ENCODE measurements around the gene PFDN5.
"Not testable (repeated sequence)": the region's sequence is repeated elsewhere in the genome, so short reads cannot be mapped to it uniquely, and the experiment has no call there.

PFDN5 gene

DNA sequence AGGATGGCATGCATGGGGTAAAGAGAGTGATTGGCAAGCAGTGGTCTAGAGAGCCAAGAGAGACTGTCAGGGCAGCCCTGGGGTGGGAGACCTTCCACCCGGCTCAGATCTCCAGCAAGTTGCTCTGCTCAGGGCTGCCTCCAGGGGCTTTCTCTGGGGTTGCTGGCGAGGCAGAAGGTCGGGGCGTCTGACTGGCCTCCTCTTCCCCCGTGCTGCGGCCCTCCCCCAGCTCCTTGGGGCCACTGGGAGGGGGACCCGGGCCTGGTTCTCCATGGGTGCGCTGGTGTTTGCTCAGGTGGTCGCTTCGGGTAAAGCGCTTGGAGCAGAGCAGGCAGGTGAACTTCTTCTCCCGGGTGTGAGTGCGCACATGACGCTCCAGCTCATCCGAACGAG is 32.7 kb downstream of the PFDN5 start:
- H3K27ac ChIP-seq (ENCODE audit: low read length): no peak overlapping the region

GRCh38 chr12:53330671-53331070 is 35.3 kb downstream of the PFDN5 start:
- no peaks in the 10 kb centered on the region for H3K9me3 ChIP-seq (ENCODE audit: control insufficient read depth in 2 of 2, low read length in 2 of 2)
- no peak overlapping the region for H3K27ac ChIP-seq (ENCODE audit: low read length)
- H3K9ac ChIP-seq (ENCODE audit: low read length in 2 of 2): no peak overlapping the region
- H3K27me3 ChIP-seq (ENCODE audit: control insufficient read depth in 1 of 2, insufficient read depth in 2 of 2, low read length in 2 of 2): peaks cover 20 to 24% of the 10 kb centered on the region in 2 donors
- H3K4me1 ChIP-seq (ENCODE audit: control insufficient read depth, insufficient read depth, low read length): peaks cover 6% of the 10 kb centered on the region
- H3K36me3 ChIP-seq (ENCODE audit: control insufficient read depth in 2 of 2, insufficient read depth in 2 of 2, low read length in 2 of 2): no peaks in the 10 kb centered on the region
- no peak overlapping the region for H3K4me3 ChIP-seq (ENCODE audit: low read length in 2 of 2)

More for the DNA sequence above, 32.7 kb downstream of the PFDN5 start:
- H3K27me3 ChIP-seq (ENCODE audit: control insufficient read depth in 1 of 2, insufficient read depth in 2 of 2, low read length in 2 of 2): peaks cover 10% of the 10 kb centered on the region in 2 donors
- no peak overlapping the region for H3K4me3 ChIP-seq (ENCODE audit: low read length in 2 of 2)
- no peak overlapping the region for H3K9ac ChIP-seq (ENCODE audit: low read length in 2 of 2)
- peaks cover 19% of the 10 kb centered on the region for H3K4me1 ChIP-seq (ENCODE audit: control insufficient read depth, insufficient read depth, low read length)
- H3K36me3 ChIP-seq (ENCODE audit: control insufficient read depth in 2 of 2, insufficient read depth in 2 of 2, low read length in 2 of 2): no peaks in the 10 kb centered on the region
- no peaks in the 10 kb centered on the region for H3K9me3 ChIP-seq (ENCODE audit: control insufficient read depth in 2 of 2, low read length in 2 of 2)

GRCh38 chr12:53332339-53332738 is 37.0 kb downstream of the PFDN5 start:
- not testable (repeated sequence) for H3K9ac ChIP-seq (ENCODE audit: low read length in 2 of 2); H3K27ac ChIP-seq (ENCODE audit: low read length); H3K9me3 ChIP-seq (ENCODE audit: control insufficient read depth in 2 of 2, low read length in 2 of 2); H3K36me3 ChIP-seq (ENCODE audit: control insufficient read depth in 2 of 2, insufficient read depth in 2 of 2, low read length in 2 of 2); H3K4me3 ChIP-seq (ENCODE audit: low read length in 2 of 2); H3K4me1 ChIP-seq (ENCODE audit: control insufficient read depth, insufficient read depth, low read length)
- peaks cover 35 to 40% of the 10 kb centered on the region in 2 donors for H3K27me3 ChIP-seq (ENCODE audit: control insufficient read depth in 1 of 2, insufficient read depth in 2 of 2, low read length in 2 of 2)

GRCh38 chr12:53332744-53333143 is 37.4 kb downstream of the PFDN5 start:
- Histone ChIP-seq H3K4me1 (ENCODE audit: control insufficient read depth, insufficient read depth, low read length) (no peaks in the 10 kb centered on the region), H3K4me3 (ENCODE audit: low read length in 2 of 2) (no peak overlapping the region), H3K9me3 (ENCODE audit: control insufficient read depth in 2 of 2, low read length in 2 of 2) (no peaks in the 10 kb centered on the region), H3K27me3 (ENCODE audit: control insufficient read depth in 1 of 2, insufficient read depth in 2 of 2, low read length in 2 of 2) (peaks cover 39 to 44% of the 10 kb centered on the region in 2 donors), H3K9ac (ENCODE audit: low read length in 2 of 2) (no peak overlapping the region), H3K36me3 (ENCODE audit: control insufficient read depth in 2 of 2, insufficient read depth in 2 of 2, low read length in 2 of 2) (no peaks in the 10 kb centered on the region), H3K27ac (ENCODE audit: low read length) (no peak overlapping the region)

- no peaks in the 10 kb centered on the region for H3K9me3 ChIP-seq (ENCODE audit: control insufficient read depth in 2 of 2, low read length in 2 of 2)
Observed at GRCh38 chr12:53333289-53333688, 37.9 kb downstream of the PFDN5 start.

DNA sequence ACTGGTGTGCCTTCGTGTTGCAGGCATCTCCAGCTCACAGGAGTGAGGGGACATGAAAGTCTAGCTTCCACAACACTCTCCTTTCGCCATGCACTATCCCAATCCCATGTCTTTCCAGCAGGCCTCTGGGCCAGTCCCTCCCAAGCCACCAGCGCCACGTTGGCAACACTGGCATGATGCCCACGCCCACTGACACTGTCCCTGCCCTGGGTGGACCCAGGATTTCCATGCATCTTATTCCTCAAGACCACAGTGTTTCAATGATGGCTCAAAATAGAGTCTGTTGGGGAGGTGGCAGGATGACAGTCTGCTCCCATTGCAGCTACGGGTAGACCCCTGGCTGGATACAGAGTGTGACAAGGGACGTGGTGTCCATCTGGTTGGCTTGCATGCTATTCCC is 38.5 kb downstream of the PFDN5 start:
- Histone ChIP-seq H3K36me3 (ENCODE audit: control insufficient read depth in 2 of 2, insufficient read depth in 2 of 2, low read length in 2 of 2) (no peaks in the 10 kb centered on the region), H3K27me3 (ENCODE audit: control insufficient read depth in 1 of 2, insufficient read depth in 2 of 2, low read length in 2 of 2) (peaks cover 45 to 54% of the 10 kb centered on the region in 2 donors), H3K27ac (ENCODE audit: low read length) (no peak overlapping the region), H3K4me1 (ENCODE audit: control insufficient read depth, insufficient read depth, low read length) (no peaks in the 10 kb centered on the region), H3K4me3 (ENCODE audit: low read length in 2 of 2) (no peak overlapping the region), H3K9ac (ENCODE audit: low read length in 2 of 2) (no peak overlapping the region), H3K9me3 (ENCODE audit: control insufficient read depth in 2 of 2, low read length in 2 of 2) (no peaks in the 10 kb centered on the region)

More at GRCh38 chr12:53333289-53333688, 37.9 kb downstream of the PFDN5 start:
- Histone ChIP-seq H3K4me3 (ENCODE audit: low read length in 2 of 2) (no peak overlapping the region), H3K27me3 (ENCODE audit: control insufficient read depth in 1 of 2, insufficient read depth in 2 of 2, low read length in 2 of 2) (peaks cover 40 to 49% of the 10 kb centered on the region in 2 donors), H3K36me3 (ENCODE audit: control insufficient read depth in 2 of 2, insufficient read depth in 2 of 2, low read length in 2 of 2) (no peaks in the 10 kb centered on the region), H3K9ac (ENCODE audit: low read length in 2 of 2) (no peak overlapping the region), H3K27ac (ENCODE audit: low read length) (no peak overlapping the region), H3K4me1 (ENCODE audit: control insufficient read depth, insufficient read depth, low read length) (no peaks in the 10 kb centered on the region)

DNA sequence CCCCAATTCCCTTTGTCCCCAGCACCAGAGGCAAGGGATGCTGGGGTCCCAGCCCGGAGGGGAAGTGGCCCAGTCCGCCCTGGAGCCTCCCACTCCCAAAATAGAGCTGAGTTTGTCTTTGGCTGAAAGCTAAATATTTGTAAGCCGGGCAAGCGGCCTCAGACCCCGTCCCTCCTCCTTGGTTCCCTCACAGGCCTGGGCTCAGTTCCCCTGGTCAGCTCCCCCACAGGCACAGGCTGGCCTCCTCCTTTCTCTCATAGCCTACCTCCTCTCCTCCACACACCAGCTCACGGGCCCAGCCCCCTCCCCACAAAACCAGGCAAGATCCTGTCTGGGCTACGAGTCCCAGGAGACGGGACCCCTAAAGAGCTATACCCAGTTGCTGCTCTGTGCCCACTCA is 39.5 kb downstream of the PFDN5 start:
- Histone ChIP-seq H3K4me3 (ENCODE audit: low read length in 2 of 2) (no peak overlapping the region), H3K9ac (ENCODE audit: low read length in 2 of 2) (no peak overlapping the region), H3K4me1 (ENCODE audit: control insufficient read depth, insufficient read depth, low read length) (no peaks in the 10 kb centered on the region), H3K36me3 (ENCODE audit: control insufficient read depth in 2 of 2, insufficient read depth in 2 of 2, low read length in 2 of 2) (no peaks in the 10 kb centered on the region), H3K9me3 (ENCODE audit: control insufficient read depth in 2 of 2, low read length in 2 of 2) (no peaks in the 10 kb centered on the region), H3K27me3 (ENCODE audit: control insufficient read depth in 1 of 2, insufficient read depth in 2 of 2, low read length in 2 of 2) (peaks cover 47 to 57% of the 10 kb centered on the region in 2 donors), H3K27ac (ENCODE audit: low read length) (no peak overlapping the region)

DNA sequence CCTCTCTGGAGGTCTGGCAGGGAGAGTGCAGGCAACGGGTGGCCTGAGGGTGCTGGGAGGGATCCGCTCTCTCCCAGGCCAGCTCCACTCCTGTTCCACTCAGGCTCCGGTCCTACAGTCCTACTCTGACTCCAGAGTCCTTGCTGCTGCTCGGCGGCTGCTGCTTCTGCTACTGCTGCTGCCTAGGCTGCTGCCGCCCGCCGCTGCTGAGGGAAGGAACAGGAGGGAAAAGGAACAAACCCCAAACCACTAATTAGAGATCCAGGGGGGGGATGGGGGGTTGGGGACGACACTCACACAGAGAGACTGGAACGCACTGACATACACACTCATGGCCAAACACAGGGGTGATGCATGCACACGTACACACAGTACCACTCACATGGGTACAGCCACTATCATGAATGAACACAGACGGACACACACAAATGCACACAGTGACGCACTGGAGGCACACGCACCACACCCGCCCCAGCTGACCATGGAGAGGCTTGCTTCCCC is 40.9 kb downstream of the PFDN5 start, which contains the start of gene SP7:
Gene SP7 (minus strand): TSS at position 174 of the 501 bp plus-strand sequence. CDS start 708 bp downstream, outside the sequence.
- Histone ChIP-seq H3K27ac (ENCODE audit: low read length) (no peak within 1 kb of the TSS), H3K27me3 (ENCODE audit: control insufficient read depth in 1 of 2, insufficient read depth in 2 of 2, low read length in 2 of 2) (peaks cover 43 to 54% of the 10 kb centered on the region in 2 donors), H3K4me3 (ENCODE audit: low read length in 2 of 2) (no peak within 1 kb of the TSS), H3K36me3 (ENCODE audit: control insufficient read depth in 2 of 2, insufficient read depth in 2 of 2, low read length in 2 of 2) (no peaks in the 10 kb centered on the region), H3K4me1 (ENCODE audit: control insufficient read depth, insufficient read depth, low read length) (no peaks in the 10 kb centered on the region), H3K9me3 (ENCODE audit: control insufficient read depth in 2 of 2, low read length in 2 of 2) (no peaks in the 10 kb centered on the region), H3K9ac (ENCODE audit: low read length in 2 of 2) (no peak within 1 kb of the TSS)

- Histone ChIP-seq H3K36me3 (ENCODE audit: control insufficient read depth in 2 of 2, insufficient read depth in 2 of 2, low read length in 2 of 2) (no peaks in the 10 kb centered on the region), H3K4me1 (ENCODE audit: control insufficient read depth, insufficient read depth, low read length) (no peaks in the 10 kb centered on the region), H3K27ac (ENCODE audit: low read length) (no peak overlapping the region), H3K9me3 (ENCODE audit: control insufficient read depth in 2 of 2, low read length in 2 of 2) (no peaks in the 10 kb centered on the region), H3K9ac (ENCODE audit: low read length in 2 of 2) (no peak overlapping the region), H3K4me3 (ENCODE audit: low read length in 2 of 2) (no peak overlapping the region), H3K27me3 (ENCODE audit: control insufficient read depth in 1 of 2, insufficient read depth in 2 of 2, low read length in 2 of 2) (peaks cover 38 to 47% of the 10 kb centered on the region in 2 donors)
Observed at GRCh38 chr12:53338017-53338416, 42.7 kb downstream of the PFDN5 start.

DNA sequence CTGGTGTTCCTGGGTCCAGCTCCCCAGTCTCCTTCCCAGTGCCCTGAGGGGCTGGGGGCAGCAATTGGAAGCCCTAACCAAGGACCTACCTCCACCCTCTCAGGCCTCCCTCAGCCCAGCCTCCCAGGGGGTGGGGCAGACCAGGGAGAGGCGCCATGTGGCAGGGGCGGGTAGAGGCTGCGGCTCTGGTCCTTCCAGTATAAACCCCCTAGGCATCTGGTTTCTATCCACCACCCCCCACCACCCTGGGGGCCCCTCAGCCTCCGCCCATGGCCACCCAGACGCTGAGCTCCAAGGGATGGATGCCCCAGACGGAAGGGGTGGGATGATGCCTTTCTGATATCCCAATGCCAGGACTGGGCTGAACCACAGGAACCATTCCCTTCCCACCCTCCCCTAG is 43.6 kb downstream of the PFDN5 start:
- Histone ChIP-seq H3K4me1 (ENCODE audit: control insufficient read depth, insufficient read depth, low read length) (no peaks in the 10 kb centered on the region), H3K27me3 (ENCODE audit: control insufficient read depth in 1 of 2, insufficient read depth in 2 of 2, low read length in 2 of 2) (peaks cover 33 to 43% of the 10 kb centered on the region in 2 donors), H3K4me3 (ENCODE audit: low read length in 2 of 2) (no peak overlapping the region), H3K36me3 (ENCODE audit: control insufficient read depth in 2 of 2, insufficient read depth in 2 of 2, low read length in 2 of 2) (no peaks in the 10 kb centered on the region), H3K9me3 (ENCODE audit: control insufficient read depth in 2 of 2, low read length in 2 of 2) (no peaks in the 10 kb centered on the region), H3K27ac (ENCODE audit: low read length) (no peak overlapping the region), H3K9ac (ENCODE audit: low read length in 2 of 2) (no peak overlapping the region)

DNA sequence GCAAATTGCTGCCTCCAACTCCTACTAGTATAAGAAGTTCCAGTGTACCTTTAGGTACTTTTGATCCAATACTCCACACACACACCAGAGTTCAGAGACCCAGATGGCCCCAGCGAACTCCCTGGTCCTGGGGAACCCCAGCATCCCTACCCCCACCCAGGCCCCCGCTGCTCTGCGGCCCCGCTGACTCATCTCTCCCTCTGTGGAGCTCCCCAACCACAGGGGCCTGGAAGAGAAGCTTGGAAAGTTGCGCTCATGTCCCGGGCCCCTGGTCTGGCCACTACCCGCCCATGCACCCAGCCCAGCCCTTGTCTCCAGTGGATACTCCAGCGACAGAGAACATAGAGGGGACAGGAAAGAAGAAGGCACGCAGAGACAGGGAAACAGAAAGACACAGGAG is 45.1 kb downstream of the PFDN5 start:
- Histone ChIP-seq H3K4me1 (ENCODE audit: control insufficient read depth, insufficient read depth, low read length) (peaks cover 8% of the 10 kb centered on the region), H3K27me3 (ENCODE audit: control insufficient read depth in 1 of 2, insufficient read depth in 2 of 2, low read length in 2 of 2) (peaks cover 28 to 33% of the 10 kb centered on the region in 2 donors), H3K9me3 (ENCODE audit: control insufficient read depth in 2 of 2, low read length in 2 of 2) (no peaks in the 10 kb centered on the region), H3K9ac (ENCODE audit: low read length in 2 of 2) (no peak overlapping the region), H3K36me3 (ENCODE audit: control insufficient read depth in 2 of 2, insufficient read depth in 2 of 2, low read length in 2 of 2) (no peaks in the 10 kb centered on the region), H3K4me3 (ENCODE audit: low read length in 2 of 2) (no peak overlapping the region), H3K27ac (ENCODE audit: low read length) (no peak overlapping the region)
